Middle frontal gyrus (tissue), 1 donor: ENCODE measurements around the gene HOXC4.

Experiments used
- DNase-seq: peaks from one replicate; pipeline ENCODE4 v3.0.0-alpha.2; 2015; ENCODE audit warnings: low spot score; ENCODE audit errors: extremely low spot score

The HOXC4 gene

DNA sequence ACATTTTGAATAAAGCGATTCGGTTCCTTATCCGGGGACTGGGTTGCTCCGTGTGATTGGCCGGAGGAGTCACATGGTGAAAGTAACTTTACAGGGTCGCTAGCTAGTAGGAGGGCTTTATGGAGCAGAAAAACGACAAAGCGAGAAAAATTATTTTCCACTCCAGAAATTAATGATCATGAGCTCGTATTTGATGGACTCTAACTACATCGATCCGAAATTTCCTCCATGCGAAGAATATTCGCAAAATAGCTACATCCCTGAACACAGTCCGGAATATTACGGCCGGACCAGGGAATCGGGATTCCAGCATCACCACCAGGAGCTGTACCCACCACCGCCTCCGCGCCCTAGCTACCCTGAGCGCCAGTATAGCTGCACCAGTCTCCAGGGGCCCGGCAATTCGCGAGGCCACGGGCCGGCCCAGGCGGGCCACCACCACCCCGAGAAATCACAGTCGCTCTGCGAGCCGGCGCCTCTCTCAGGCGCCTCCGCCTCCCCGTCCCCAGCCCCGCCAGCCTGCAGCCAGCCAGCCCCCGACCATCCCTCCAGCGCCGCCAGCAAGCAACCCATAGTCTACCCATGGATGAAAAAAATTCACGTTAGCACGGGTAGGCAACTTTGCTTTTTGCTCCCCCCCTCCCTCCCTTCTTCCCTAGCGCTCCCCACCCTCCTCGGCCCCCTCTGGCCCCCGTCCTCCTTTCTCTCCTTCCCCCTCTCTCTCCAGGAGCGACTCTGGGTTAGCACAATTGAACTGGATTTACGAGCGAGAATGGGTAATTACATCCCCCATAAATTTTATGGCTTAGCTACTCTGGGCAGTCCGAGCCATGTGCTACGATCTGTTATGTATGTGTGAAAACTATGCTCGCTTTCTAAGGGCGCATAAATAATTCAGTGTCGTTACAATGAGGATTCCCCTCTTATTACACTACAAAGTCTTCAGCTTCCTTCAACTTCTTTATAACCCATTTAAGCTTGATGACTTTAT is at the start of gene HOXC4:
Gene HOXC4, plus strand, starts transcription at position 85 of the 991 bp plus-strand sequence. Its CDS starts 88 bp downstream, at position 173.
- no peak for DNase-seq

DNA sequence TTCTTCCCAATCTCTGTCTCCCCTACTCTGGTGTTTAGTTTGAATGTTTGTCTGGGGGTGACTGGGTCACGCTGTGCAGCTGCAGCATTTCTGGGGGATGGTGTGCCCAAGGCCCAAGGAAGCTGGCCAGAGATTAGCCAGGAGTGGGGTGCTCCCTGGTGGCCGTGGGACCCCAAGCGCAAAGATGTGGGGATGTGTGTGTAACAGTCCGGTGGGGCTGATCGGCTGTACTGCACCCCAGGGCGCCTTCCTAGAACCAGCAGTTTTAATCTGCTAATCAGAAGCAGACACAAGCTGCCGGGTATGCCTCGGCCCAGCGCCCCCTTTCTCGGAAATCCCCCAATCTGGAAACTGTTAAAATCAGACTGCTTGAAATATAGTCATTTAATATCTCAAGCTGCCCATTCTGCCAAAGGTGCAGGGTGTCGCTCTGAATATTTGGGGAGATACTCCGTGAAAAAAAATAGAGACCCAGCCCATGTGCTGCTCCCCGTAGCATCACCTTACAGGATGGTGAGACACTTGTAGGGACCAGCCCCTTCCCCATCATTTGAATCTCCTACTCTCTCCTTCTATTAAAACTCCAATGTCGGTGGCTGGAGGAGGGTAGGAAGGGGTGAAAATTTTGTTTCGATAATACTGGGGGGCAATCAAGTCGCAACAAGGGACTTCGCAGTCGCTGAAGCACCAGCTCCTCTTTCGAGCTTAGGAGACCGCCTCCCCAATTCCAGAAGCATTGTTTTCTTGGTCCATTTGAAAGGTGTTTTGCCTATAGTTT is 49.4 kb upstream of the HOXC4 start:
- no peak for DNase-seq

DNA sequence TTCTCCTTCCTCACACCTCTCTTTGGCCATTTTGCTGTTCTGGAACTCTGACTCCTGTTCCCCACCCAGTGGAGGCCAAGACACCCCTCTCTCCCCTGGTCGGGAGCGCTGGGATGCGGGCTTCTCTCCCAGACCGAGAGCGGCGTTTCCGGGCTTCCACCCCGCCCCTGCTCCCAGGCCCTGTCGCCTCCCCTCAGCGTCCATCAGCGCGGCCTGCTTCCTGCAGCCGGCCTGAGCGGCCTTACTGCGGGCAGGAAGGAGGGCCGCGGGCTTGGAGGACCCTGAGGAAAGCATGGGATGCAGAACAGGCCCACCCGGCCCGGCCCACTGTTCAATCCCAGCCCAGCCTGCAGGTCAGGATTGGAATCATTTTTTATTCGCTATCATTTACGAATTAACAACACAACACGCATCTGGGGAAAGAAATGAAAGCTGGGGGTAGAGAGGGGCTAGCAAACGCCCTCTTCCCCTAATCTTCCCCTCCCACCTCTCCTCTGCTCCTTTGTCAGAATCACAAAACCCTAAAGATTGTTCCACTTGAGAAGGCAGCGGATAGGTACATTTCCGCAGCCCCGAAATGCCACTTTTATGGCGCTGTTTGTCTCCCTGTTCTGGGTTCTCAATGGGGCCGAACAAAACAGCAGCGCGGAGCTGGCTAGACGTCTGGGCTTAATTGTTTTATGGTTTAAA is 48.6 kb upstream of the HOXC4 start:
- no peak for DNase-seq

DNA sequence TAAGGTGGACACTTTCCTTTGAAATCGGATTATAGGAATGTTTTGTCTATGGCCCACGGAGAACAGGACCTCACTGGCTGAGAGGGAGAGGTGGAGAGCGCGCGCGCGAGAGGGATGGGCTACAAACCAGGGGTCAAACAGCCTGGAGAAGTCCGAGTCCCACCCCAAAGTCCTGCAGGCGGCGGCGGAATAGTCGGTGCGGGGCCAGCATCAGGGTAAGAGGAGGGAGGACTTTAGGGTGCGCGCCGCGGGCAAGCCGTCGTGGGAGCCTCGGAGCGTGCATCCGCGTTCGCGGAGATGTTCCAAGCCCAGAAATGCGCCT is 48.1 kb upstream of the HOXC4 start:
- no peak for DNase-seq

DNA sequence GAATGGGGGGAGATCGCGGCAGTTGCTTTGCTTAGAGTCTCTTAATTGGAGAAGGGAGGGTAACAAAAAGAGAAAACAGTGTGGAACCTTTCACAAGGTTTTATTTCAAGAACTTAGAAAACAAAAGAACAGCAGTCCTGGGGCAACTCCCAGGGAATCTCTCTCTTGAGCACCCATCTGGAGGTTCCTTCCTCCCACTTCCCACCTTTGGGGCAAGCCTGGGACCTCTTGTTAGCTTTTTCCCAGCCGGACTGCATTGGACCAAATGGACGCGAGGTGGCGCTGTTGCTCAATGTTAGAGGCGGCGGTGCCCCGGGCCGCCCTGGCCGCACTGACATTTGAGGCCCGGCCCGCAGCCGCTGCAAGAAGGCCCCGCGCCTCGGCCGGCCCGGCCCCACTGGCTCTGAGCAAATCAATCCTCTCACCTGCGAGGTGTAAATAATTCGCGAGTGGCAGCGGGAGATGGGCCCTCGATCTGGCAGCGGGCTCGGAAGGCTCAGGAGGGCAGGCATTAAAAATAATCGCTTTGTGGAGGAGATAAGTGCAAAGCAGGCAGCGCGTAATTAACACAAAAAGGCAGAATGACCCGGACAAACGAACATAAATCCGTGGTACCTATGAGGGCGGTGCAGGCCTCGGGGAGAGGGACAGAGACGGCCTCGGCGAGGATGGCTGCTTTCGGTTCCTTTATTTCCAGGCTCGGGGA is 47.6 kb upstream of the HOXC4 start:
- DNase-seq: peak; percentile 55

DNA sequence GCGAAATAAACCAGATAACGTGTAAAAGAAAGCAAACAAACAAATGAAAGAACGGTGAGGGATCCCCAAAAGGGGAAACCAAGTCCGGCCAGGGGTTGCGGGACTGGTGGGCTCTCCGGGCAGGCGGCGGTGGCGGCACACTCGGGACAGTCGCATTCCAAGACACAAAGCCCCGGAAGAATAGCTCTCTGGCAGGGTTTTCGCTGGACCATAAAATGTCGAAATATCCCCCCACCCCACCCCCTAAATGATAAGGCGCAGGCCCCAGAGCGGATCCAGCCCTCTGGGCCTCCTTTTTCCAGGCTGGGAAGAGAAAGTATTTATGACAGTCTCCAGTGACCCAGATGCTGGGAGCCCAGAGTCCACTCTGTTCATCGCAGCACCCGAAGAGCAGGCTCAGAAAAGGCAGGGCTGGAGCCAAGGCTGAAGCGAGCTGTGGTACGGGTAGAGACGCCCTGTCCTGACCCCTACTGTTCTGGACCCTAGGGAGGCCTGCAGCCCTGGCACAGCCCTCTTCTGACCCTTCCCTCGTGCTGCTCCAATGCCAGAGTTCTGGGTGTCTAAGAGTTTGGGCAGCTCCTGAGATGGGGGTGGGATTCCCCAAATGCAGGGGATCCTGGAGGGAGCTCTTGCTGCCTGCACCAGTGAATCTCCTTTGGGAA is 46.9 kb upstream of the HOXC4 start:
- no peak for DNase-seq

DNA sequence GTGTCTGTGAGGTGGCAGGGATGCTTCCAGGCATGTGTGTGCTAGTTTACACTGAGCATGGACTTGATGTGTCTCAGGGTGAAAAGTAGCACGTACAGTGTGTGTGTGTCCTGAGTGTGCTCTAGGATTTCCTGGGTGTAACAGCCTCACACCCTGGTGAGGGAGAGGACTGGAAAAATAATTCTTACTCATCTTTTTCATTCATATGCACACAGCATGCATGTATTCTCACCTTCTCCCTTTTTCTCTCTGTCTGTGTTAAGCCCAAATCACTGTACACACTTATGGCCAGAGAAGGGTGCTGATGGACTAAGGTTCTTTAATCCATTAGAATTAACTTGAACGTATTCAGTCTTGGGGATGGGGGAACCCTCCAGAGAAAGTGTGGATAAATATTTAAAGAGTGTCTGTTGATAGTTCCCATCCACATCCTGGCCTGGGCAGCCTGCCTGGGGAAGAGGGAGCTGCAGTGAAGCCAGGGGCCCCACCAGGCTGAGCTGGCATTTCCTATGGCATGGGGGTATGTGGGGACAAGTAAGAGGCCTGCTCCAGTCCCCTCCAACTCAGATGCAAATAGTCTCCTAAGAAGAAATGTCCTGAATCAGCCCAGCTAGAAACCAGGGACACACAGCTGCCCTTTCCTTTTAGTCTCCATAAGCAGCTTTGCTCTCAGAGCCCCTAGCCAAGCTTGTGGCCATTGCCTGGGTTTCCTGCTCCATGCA is 45.9 kb upstream of the HOXC4 start:
- DNase-seq: no peak

DNA sequence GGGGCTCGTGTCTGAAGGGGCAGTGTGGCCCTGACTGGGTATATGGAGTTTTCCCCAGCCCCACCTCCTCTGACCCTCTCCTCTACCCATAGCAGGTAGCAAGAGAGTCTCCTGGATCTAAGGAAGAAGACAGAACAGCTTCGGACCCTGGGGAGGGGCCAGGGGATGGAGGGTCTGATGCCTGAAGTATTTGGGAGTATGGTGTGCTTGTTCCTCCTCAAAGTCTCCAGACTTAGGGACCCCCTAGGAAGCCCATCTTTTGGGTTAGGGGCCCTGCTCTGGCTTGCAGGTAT is 45.4 kb upstream of the HOXC4 start:
- no peak for DNase-seq

DNA sequence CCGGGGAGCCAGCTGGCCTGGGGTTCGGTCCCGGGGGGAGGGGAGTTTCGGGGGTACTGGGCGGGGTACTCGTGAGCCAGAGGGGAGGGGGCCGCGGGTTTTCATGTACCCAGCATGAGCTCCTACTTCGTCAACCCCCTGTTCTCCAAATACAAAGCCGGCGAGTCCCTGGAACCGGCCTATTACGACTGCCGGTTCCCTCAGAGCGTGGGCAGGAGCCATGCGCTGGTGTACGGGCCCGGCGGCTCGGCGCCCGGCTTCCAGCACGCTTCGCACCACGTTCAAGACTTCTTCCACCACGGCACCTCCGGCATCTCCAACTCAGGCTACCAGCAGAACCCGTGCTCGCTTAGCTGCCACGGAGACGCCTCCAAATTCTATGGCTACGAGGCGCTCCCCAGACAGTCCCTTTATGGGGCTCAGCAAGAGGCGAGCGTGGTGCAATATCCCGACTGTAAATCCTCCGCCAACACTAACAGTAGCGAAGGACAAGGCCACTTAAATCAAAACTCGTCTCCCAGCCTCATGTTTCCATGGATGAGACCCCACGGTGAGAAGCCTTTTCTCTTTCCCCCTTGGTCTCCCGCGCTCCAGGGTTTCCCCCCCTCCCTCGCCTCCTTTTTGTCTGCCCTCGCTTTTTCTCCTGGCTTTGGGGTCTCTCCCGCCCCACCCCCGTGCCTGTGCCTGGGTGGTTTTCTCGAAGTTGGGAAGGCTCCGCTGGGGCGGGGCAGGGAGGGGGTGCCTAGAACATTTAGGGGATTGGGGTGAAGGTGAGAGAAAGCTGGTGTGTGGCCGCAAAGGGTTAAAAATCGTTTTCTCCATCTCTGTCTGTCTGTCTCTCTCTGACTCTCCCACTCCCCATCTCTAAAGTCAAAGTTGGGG is 44.2 kb upstream of the HOXC4 start:
- no peak for DNase-seq

DNA sequence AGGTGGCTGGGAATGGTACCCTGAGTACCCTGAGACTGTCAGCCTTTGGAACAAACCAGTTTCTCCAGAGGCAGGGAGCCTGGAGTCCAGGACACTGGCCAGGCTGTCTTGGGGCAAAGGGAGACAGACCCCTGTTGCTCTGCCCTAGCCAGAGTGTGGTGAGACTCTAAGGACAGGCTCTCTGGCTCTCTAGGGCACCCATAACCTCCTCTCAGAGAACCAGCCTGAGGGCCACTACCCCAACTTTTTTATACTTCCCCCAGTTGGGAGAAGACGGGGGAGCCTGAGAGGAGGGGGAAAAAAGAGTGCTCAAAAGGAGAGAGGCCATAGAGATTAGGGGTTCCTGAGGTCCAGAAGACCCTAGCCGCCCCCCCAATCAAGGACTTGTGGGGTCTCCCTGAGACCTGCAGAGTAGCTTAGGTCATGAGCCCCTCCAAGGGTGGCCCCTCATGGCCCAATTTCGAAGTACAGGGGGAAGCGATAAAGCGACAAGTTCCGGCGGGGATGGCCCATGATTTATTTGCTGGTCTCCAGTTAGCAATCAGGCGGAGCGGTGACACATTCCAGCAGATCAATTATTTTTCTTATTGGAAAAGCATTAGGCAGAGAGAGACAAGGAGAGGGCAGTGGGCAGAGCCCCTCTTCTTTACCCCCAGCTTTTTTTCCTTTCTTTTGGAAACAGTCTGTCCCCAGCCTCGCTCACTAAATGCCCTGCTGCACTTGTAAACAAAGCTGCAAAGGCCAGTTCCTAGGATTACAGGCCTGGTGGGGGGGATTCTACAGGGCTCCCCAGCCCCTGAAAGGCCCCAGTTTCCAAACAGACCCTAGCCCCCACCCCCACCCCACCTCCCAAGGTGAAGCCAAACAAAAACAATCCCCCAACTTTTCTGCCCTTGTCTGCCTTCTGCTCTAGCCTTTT is 43.3 kb upstream of the HOXC4 start:
- no peak for DNase-seq

DNA sequence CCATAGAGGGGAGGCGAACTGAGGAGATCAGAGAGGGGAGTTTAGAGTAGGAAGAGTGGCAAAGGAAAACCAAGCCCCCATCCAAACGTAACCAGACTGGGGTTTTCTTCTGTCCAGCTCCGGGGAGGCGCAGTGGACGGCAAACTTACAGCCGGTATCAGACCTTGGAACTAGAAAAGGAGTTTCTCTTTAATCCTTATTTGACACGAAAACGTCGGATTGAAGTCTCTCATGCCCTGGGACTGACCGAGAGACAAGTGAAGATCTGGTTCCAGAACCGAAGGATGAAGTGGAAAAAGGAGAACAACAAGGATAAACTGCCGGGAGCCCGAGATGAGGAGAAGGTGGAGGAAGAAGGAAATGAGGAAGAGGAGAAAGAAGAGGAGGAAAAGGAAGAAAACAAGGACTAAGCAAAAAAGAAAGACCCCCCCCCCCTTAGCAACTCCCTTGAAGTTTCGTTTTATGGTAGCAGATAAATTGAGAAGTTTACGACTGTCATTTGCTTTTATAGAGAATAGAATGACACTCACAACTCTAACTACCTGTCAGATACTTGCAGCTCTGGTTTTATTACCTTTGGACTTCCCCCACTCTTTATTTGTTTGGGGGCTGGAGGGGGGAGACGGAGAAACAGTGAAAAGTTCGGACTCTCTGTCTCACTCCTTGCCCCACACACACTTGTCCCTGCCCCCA is 42.5 kb upstream of the HOXC4 start:
- no peak for DNase-seq

DNA sequence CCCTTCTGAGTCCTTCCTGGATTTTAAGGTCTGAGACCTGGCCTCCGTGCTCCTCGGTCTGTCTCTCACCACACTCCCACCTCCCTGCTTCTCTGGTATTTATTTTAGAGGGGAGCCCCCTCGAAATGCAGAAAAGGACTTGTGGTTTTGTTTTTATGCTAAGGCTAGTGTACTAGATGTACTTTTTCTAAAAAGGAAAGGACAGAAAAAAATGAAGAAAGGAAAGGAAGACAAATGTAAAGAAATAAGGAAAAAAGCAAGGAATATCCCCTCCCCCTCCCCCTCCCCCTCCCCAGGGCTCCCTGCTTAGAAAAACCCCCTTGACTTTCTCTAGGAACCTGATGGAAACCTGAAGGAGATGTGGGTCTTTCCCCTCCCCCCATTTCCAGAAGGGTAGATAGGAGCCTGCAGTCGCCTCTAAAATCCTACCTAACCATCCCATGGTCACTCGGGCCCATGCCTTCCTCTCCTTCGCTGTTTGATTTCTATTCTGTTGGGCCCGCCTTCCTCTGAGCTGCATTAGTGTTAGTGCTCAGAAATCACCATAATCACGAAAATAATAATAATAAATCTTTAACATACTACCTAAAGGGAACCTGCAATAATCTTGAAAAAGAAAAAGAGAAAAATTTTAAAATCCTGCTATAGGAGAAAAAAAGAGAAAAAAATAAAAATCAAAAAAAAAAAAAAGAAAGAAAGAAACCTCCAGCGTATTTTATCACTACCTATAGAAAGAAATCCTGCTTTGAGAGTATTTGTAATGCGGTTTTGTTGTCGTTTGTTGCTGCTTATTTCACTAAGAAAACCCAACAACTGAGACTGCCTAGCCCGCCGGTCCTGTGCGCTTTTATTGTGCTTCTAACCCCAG is 41.7 kb upstream of the HOXC4 start:
- DNase-seq: no peak

DNA sequence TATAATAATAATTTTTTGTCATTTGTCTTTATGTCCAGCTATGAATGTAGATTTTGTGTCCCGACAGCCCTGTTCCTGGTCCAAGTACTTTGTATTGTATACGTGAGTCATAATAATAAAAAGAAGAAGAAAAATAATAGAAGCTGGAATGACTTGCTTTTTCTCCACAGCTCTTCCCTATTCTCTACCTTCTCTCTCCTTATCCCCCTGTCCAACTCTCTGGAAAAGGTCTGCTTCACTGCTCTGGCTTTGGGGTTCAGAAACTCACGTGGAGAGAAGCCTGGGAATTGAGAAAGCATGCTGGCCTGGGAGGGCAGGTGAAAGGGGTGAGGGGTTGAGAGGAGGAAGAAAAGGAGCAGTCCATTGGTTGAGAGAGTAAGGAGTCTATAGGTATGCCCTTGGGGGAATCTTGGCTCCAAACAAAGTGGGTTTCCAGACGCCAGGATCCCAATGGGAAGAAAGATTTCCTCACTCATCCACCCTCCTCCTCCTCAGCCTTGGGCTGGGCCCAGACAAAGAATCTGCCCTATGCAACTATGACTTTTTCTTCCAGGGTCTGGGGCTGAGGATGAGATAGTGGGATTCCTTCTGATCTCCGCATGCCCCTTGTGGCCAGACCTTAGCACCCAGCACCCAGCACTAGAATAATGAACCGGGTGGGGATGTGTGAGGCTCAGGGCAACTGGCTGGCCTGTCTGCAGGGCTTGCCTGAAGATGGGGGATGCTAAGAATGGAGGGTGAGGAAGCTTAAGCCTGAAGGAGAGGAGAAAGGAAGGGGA is 40.8 kb upstream of the HOXC4 start:
- DNase-seq: no peak

DNA sequence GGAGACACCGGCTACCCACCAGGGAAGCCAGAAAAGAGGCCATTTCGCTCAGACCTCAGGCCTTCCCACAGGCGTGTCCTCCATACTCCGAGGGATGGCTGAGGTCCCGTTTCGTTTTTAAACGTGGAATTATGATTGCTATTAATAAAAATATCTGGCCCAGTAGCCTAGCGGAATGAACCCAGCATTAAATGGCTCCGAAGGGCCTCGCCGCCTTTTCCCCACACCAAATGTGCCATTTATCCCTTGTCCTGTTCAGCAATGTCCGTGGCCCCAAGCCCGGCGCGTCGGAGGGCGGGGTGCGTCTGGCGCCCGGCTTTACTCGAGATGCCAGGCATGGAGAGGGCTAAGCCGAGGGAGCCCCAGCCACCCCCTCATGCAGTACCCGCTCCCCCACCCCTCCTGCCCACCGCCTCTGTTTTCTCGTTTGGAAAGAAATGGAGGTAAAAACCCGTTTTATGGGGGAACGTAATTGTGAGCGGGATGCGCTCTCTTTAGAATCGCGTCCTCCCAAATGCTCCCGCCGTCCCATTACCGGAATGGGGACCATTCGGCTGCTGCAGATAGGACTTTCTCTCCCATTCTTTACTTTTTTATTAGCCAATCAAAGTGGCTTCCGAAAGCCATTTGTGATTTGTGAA is 39.1 kb upstream of the HOXC4 start:
- DNase-seq: no peak
